A673 (cell line): ENCODE measurements around the gene SEC22A.

Experiments used
- CTCF ChIP-seq: fragments of 300-800, 200-600 bp; sonication (generic); conservative IDR thresholded peaks from 2 replicates; pipeline ENCODE4 v1.5.1; 2017; ENCODE audit warnings: low read depth, mild to moderate bottlenecking, antibody characterized with exemption, low read length, moderate library complexity, mixed read lengths
- EZH2 ChIP-seq: fragments of 200-600 bp; sonication (generic); IDR thresholded peaks from 2 replicates; pipeline ENCODE4 v1.6.1; 2017; ENCODE audit warnings: borderline replicate concordance, low read depth, mild to moderate bottlenecking, mixed read lengths, antibody characterized with exemption, low read length; ENCODE audit not compliant: poor library complexity, severe bottlenecking

- TF ChIP-seq CTCF (no peak), EZH2 (no peak)
These were observed 45.1 kb downstream of the SEC22A start for GRCh38 chr3:123246866-123247265.
